SK-N-SH (cell line): ENCODE measurements around the gene AMMECR1. TPM values are rescaled to one million over a fixed set of nuclear protein-coding genes. Genes with fewer than 3 reads are reported as not detected.

Experiments used
- CTCF ChIA-PET: fragments of 300-600, 350-600 bp; formaldehyde crosslinking; extraction: SDS; loops from one replicate; lab custom pipeline; 2021; lab: Yijun Ruan, JAX
- POLR2A ChIA-PET: fragments of 350-600 bp; sonication (Branson Sonifier 250); formaldehyde crosslinking; extraction: SDS; loops from one replicate; lab custom pipeline; 2020; ENCODE audit warnings: antibody characterized with exemption, inconsistent platforms; lab: Yijun Ruan, JAX
- DNase-seq: peaks from one replicate; pipeline ENCODE4 v3.0.0; 2012
- H2AFZ ChIP-seq: fragments of 200-600 bp; sonication (generic); 2 replicates; pipeline ENCODE4 v1.8.1; 2016; ENCODE audit warnings: antibody characterized with exemption, mild to moderate bottlenecking, low read depth
- H3F3A ChIP-seq: fragments of 200-600 bp; sonication (generic); replicated peaks from 2 replicates; pipeline ENCODE3; 2016; ENCODE audit warnings: antibody characterized with exemption, mild to moderate bottlenecking; ENCODE audit not compliant: insufficient read depth
- H3K27ac ChIP-seq, 2 experiments: fragments of 200-500 bp in 1 of 2; fragments of 200-600 bp in 1 of 2; sonication (Bioruptor generic) in 1 of 2; sonication (generic), shearing (Covaris generic) in 1 of 2; 2 replicates each; pipeline versions ENCODE4 v1.5.1 to v1.6.1; 2014 to 2016; ENCODE audit warnings: low read depth in 2 of 2, inconsistent platforms in 1 of 2, low read length in 1 of 2, mild to moderate bottlenecking in 1 of 2, mixed read lengths in 1 of 2
- H3K27me3 ChIP-seq: fragments of 200-600 bp; sonication (generic), shearing (Covaris generic); 2 replicates; pipeline ENCODE4 v1.6.1; 2016; ENCODE audit warnings: mixed run types; ENCODE audit not compliant: insufficient read depth
- H3K36me3 ChIP-seq, 2 experiments: fragments of 200-500 bp in 1 of 2; fragments of 200-600 bp in 1 of 2; sonication (Bioruptor generic) in 1 of 2; sonication (generic) in 1 of 2; replicated peaks in 1 of 2; 2 replicates each; pipeline versions ENCODE3 to v1.5.1; 2014 to 2016; ENCODE audit warnings: low read length in 1 of 2, mild to moderate bottlenecking in 1 of 2; ENCODE audit not compliant: insufficient read depth in 2 of 2, control insufficient read depth in 1 of 2
- H3K4me1 ChIP-seq, 2 experiments: fragments of 200-500 bp in 1 of 2; fragments of 200-600 bp in 1 of 2; sonication (Bioruptor generic) in 1 of 2; sonication (generic), shearing (Covaris generic) in 1 of 2; 2 replicates each; pipeline versions ENCODE4 v1.5.1 to v1.6.1; 2014 to 2016; ENCODE audit warnings: low read depth in 1 of 2, low read length in 1 of 2, mixed run types in 1 of 2; ENCODE audit not compliant: insufficient read depth in 2 of 2, control insufficient read depth in 1 of 2
- H3K4me2 ChIP-seq: fragments of 200-600 bp; sonication (generic), shearing (Covaris generic); 2 replicates; pipeline ENCODE4 v1.6.1; 2017; ENCODE audit warnings: mixed run types
- H3K4me3 ChIP-seq, 2 experiments: fragments of 200-500 bp in 1 of 2; fragments of 200-600 bp in 1 of 2; sonication (Bioruptor generic) in 1 of 2; sonication (generic), shearing (Covaris generic) in 1 of 2; 2 replicates each; pipeline versions ENCODE4 v1.5.1 to v1.8.1; 2014 to 2016; ENCODE audit warnings: low read depth in 2 of 2, inconsistent platforms in 1 of 2, low read length in 1 of 2, mild to moderate bottlenecking in 1 of 2, mixed read lengths in 1 of 2, moderate library complexity in 1 of 2
- H3K79me2 ChIP-seq: fragments of 200-600 bp; sonication (generic); 2 replicates; pipeline ENCODE4 v1.8.1; 2017; ENCODE audit warnings: mild to moderate bottlenecking; ENCODE audit not compliant: insufficient read depth
- H3K9ac ChIP-seq: fragments of 200-600 bp; sonication (generic); 2 replicates; pipeline ENCODE4 v1.6.1; 2017; ENCODE audit warnings: mixed run types
- H3K9me2 ChIP-seq: fragments of 200-600 bp; sonication (generic); 2 replicates; pipeline ENCODE4 v1.6.1; 2017; ENCODE audit warnings: mixed run types
- H3K9me3 ChIP-seq: fragments of 200-600 bp; sonication (generic); 2 replicates; pipeline ENCODE4 v1.6.1; 2017; ENCODE audit warnings: mixed run types, mild to moderate bottlenecking, moderate library complexity
- H4K20me1 ChIP-seq: fragments of 200-600 bp; sonication (generic); 2 replicates; pipeline ENCODE4 v1.6.1; 2017; ENCODE audit warnings: mild to moderate bottlenecking, mixed run types; ENCODE audit not compliant: insufficient read depth
- ELF1 ChIP-seq: IDR thresholded peaks from 2 replicates; pipeline ENCODE4 v1.4.0; 2012
- GABPA ChIP-seq: IDR thresholded peaks from 2 replicates; pipeline ENCODE4 v1.4.0; 2012; ENCODE audit warnings: low read depth, mild to moderate bottlenecking
- NRF1 ChIP-seq: IDR thresholded peaks from 2 replicates; pipeline ENCODE4 v1.6.1; 2012; ENCODE audit warnings: low read depth, mild to moderate bottlenecking, low read length
- RAD21 ChIP-seq: IDR thresholded peaks from 2 replicates; pipeline ENCODE4 v1.6.1; 2012; ENCODE audit warnings: mild to moderate bottlenecking, low read length
- SIN3A ChIP-seq: IDR thresholded peaks from 2 replicates; pipeline ENCODE4 v1.6.1; 2012; ENCODE audit warnings: low read depth, mild to moderate bottlenecking, low read length, moderate library complexity, borderline replicate concordance
- SMC3 ChIP-seq: IDR thresholded peaks from 2 replicates; pipeline ENCODE4 v1.6.1; 2012; ENCODE audit warnings: low read depth, low read length, improper control_type of control experiment
- TAF1 ChIP-seq: IDR thresholded peaks from 2 replicates; pipeline ENCODE4 v1.6.1; 2012; ENCODE audit warnings: low read depth, mild to moderate bottlenecking, low read length, moderate library complexity, borderline replicate concordance
- YY1 ChIP-seq: IDR thresholded peaks from 2 replicates; pipeline ENCODE4 v1.4.0; 2012; ENCODE audit warnings: low read depth, mild to moderate bottlenecking
- WGBS: methylation state at CpG from one replicate; pipeline ENCODE4 v1.1.6; 2017; ENCODE audit warnings: low lambda C conversion rate; 5-methylcytosine and 5-hydroxymethylcytosine counted together
- polyA plus RNA-seq, 3 experiments: library from polyadenylated mRNA; depleted of rRNA; stranded (reverse); fragments of >200 nt; gene quantifications; 2 replicates each; pipeline ENCODE4 v1.2.3, GENCODE V29; 2012

AMMECR1 gene
- polyA plus RNA-seq, 1 of the 3 experiments (the other 2 are of a cell fraction): 1.3 TPM

DNA sequence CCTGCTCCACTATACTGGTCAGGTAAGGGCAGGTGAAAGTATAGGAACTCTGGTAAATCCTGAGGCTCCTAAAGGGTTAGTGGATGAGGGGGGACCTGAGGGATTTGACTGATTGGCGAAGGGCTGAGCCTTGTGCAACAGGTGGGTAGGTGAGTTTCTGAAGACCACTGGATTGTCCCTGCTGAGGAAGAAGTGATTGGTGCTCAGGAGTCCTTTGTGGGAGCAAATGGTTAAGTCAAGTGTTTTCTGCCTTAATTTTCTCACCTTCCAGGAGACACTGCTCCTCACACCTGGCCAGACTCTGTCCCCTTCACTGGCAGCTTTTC is 156.6 kb downstream of the AMMECR1 start:
- H3K4me2 ChIP-seq: no peak overlapping the region
- no peak overlapping the region for H3K9ac ChIP-seq
- H3K27ac ChIP-seq: no peak overlapping the region
- CTCF ChIA-PET: interaction anchor here (1.0 to 19.4 kb wide), 14 partner anchors 8 to 686 kb away, joined by 3 to 315 read pairs (median 5); no protein-coding TSS in a partner anchor
- 60% methylated on average over 1 of the region's 1 CpG for WGBS
- no peaks in the 10 kb centered on the region for H3K36me3 ChIP-seq
- DNase-seq: no peak
- H3K79me2 ChIP-seq: no peaks in the 10 kb centered on the region
- H4K20me1 ChIP-seq: no peaks in the 10 kb centered on the region
- no peak for TF ChIP-seq YY1
- H2AFZ ChIP-seq: no peak overlapping the region
- H3K27me3 ChIP-seq: no peaks in the 10 kb centered on the region
- H3F3A ChIP-seq: no peaks in the 10 kb centered on the region
- no peaks in the 10 kb centered on the region for H3K9me2 ChIP-seq
- no peaks in the 10 kb centered on the region for H3K9me3 ChIP-seq
- H3K4me1 ChIP-seq: no peaks in the 10 kb centered on the region
- POLR2A ChIA-PET: no interaction called here
- H3K4me3 ChIP-seq: no peak overlapping the region

DNA sequence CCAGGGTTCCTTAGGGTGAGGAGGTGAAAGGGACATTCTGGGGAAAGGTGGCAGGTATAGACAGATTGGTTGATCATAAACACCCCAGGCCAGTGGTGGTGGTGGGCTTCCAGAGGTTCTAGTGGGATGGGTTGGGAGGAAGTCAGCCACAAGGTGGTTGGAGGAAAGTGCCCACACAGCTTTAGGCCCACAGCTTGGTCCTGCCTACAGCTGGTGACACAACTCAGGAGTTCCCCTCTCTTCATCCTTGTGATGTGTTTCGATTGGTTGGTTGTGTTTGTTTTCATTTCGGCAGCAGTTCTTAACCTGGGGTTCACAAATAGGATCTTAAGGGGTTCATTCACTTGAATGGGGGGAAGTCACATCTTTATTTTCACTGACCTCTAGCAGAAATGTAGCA is 158.0 kb downstream of the AMMECR1 start:
- Histone ChIP-seq H3K36me3 (no peaks in the 10 kb centered on the region), H3K4me1 (no peaks in the 10 kb centered on the region), H3K27ac (no peak overlapping the region), H3K9me3 (no peaks in the 10 kb centered on the region), H3F3A (no peaks in the 10 kb centered on the region), H3K27me3 (no peaks in the 10 kb centered on the region), H3K9me2 (no peaks in the 10 kb centered on the region), H3K4me2 (no peak overlapping the region), H3K9ac (no peak overlapping the region), H3K79me2 (no peaks in the 10 kb centered on the region), H3K4me3 (no peak overlapping the region), H2AFZ (no peak overlapping the region), H4K20me1 (no peaks in the 10 kb centered on the region)
- no peak for DNase-seq
- TF ChIP-seq ELF1: no peak
- TF ChIP-seq SMC3: no peak
- no peak for TF ChIP-seq GABPA
- no peak for TF ChIP-seq RAD21
- ChIA-PET POLR2A (no interaction called here), CTCF (interaction anchor here (0.8 to 19.4 kb wide), 16 partner anchors 9 to 272 kb away, joined by 3 to 315 read pairs (median 4); partner anchors contain the start of gene AMMECR1)
- WGBS: 23% methylated on average over 2 of the region's 2 CpGs

DNA sequence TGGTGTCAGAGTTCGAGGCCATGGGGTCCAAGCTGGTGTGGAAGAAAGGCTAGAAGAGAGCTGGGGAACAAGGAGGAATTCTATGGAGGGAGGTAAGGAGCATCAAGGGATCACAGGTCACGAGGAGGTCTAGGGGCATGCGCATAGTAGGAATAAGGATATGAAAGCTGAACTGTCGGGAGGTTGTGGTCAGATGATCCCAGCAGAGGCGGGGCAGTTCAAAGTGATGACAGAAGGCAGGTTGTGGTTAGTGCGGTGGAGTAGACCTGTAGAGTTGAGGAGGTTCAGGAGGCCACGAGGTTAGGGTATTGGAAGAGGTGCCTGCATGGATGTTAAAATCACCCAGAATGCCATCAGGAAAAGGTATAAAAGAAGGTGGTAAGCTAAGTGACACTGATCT is 158.7 kb downstream of the AMMECR1 start:
- no peaks in the 10 kb centered on the region for H3K4me1 ChIP-seq
- no peaks in the 10 kb centered on the region for H3K36me3 ChIP-seq
- H3K27ac ChIP-seq: no peak overlapping the region
- TF ChIP-seq NRF1 (no peak), SIN3A (no peak), TAF1 (no peak)
- no peaks in the 10 kb centered on the region for H3K9me3 ChIP-seq
- no peaks in the 10 kb centered on the region for H3K79me2 ChIP-seq
- H3K27me3 ChIP-seq: no peaks in the 10 kb centered on the region
- H2AFZ ChIP-seq: no peak overlapping the region
- H3K4me3 ChIP-seq: no peak overlapping the region
- WGBS: 53% methylated on average over 7 of the region's 7 CpGs
- H4K20me1 ChIP-seq: no peaks in the 10 kb centered on the region
- no peak overlapping the region for H3K9ac ChIP-seq
- H3K9me2 ChIP-seq: no peaks in the 10 kb centered on the region
- ChIA-PET CTCF (interaction anchor here (0.6 to 19.4 kb wide), 7 partner anchors 10 to 972 kb away, joined by 3 to 315 read pairs (median 4); no protein-coding TSS in a partner anchor), POLR2A (no interaction called here)
- no peak for DNase-seq
- no peaks in the 10 kb centered on the region for H3F3A ChIP-seq
- H3K4me2 ChIP-seq: no peak overlapping the region
